DOHH2 (cell line): Measurements from ENCODE around the gene CATSPER3.

Source experiments
- CTCF ChIP-seq: fragments of 200-600 bp; sonication (generic); IDR thresholded peaks from one replicate; pipeline ENCODE4 v1.5.1; 2014; ENCODE audit warnings: antibody characterized with exemption, mild to moderate bottlenecking, low read depth, low read length; ENCODE audit not compliant: poor library complexity, severe bottlenecking
- EZH2phosphoT487 ChIP-seq: fragments of 200-600 bp; sonication (generic); IDR thresholded peaks from 2 replicates; pipeline ENCODE4 v1.6.1; 2017; ENCODE audit warnings: borderline replicate concordance, mild to moderate bottlenecking, antibody characterized with exemption, low read length, moderate library complexity, mixed read lengths

- TF ChIP-seq CTCF = no peak
- TF ChIP-seq EZH2phosphoT487 = no peak
Observed at GRCh38 chr5:134975078-134975715, 7.5 kb downstream of the CATSPER3 start.
